KMS-11 (cell line): ENCODE results near the gene AOPEP.
"Not testable (repeated sequence)": the region's sequence is repeated elsewhere in the genome, so short reads cannot be mapped to it uniquely, and the experiment has no call there.

Source experiments
- H2AFZ ChIP-seq: fragments of 200-600 bp; sonication (generic); 2 replicates; pipeline ENCODE4 v1.6.1; 2016; ENCODE audit warnings: antibody characterized with exemption, mixed run types, low read depth
- H3K27ac ChIP-seq: fragments of 200-600 bp; sonication (generic); 2 replicates; pipeline ENCODE4 v1.6.1; 2016; ENCODE audit warnings: mild to moderate bottlenecking, mixed run types
- H3K27me3 ChIP-seq: fragments of 200-600 bp; sonication (generic); 2 replicates; pipeline ENCODE4 v1.6.1; 2017; ENCODE audit warnings: mild to moderate bottlenecking, low read depth, mixed run types, moderate library complexity; ENCODE audit not compliant: insufficient read depth
- H3K36me3 ChIP-seq: fragments of 200-600 bp; sonication (generic); 2 replicates; pipeline ENCODE4 v1.6.1; 2017; ENCODE audit warnings: mild to moderate bottlenecking, mixed run types; ENCODE audit not compliant: insufficient read depth
- H3K4me1 ChIP-seq: fragments of 200-600 bp; sonication (generic); 2 replicates; pipeline ENCODE4 v1.6.1; 2016; ENCODE audit warnings: mild to moderate bottlenecking, low read depth, mixed run types; ENCODE audit not compliant: poor library complexity, severe bottlenecking
- H3K4me2 ChIP-seq: fragments of 200-600 bp; sonication (generic); 2 replicates; pipeline ENCODE4 v1.7.0; 2016; ENCODE audit warnings: mild to moderate bottlenecking, mixed run types
- H3K4me3 ChIP-seq: fragments of 200-600 bp; sonication (generic); IDR thresholded peaks from 2 replicates; pipeline ENCODE4 v1.6.1; 2017; ENCODE audit warnings: low read depth, low read length, mixed read lengths; ENCODE audit not compliant: insufficient read depth
- H3K79me2 ChIP-seq: fragments of 200-600 bp; sonication (generic); 2 replicates; pipeline ENCODE4 v1.6.1; 2016; ENCODE audit warnings: low read depth, mixed run types; ENCODE audit not compliant: insufficient read depth
- H3K9ac ChIP-seq: fragments of 200-600 bp; sonication (generic); 2 replicates; pipeline ENCODE4 v1.6.1; 2016; ENCODE audit warnings: mild to moderate bottlenecking, mixed run types
- H4K20me1 ChIP-seq: fragments of 200-600 bp; sonication (generic); 2 replicates; pipeline ENCODE4 v1.6.1; 2016; ENCODE audit warnings: mild to moderate bottlenecking, mixed run types; ENCODE audit not compliant: insufficient read depth
- CTCF ChIP-seq: fragments of 200-600 bp; sonication (generic); conservative IDR thresholded peaks from 2 replicates; pipeline ENCODE4 v1.6.1; 2017; ENCODE audit warnings: low read depth, mild to moderate bottlenecking, antibody characterized with exemption, low read length, moderate library complexity, mixed read lengths

Gene AOPEP

DNA sequence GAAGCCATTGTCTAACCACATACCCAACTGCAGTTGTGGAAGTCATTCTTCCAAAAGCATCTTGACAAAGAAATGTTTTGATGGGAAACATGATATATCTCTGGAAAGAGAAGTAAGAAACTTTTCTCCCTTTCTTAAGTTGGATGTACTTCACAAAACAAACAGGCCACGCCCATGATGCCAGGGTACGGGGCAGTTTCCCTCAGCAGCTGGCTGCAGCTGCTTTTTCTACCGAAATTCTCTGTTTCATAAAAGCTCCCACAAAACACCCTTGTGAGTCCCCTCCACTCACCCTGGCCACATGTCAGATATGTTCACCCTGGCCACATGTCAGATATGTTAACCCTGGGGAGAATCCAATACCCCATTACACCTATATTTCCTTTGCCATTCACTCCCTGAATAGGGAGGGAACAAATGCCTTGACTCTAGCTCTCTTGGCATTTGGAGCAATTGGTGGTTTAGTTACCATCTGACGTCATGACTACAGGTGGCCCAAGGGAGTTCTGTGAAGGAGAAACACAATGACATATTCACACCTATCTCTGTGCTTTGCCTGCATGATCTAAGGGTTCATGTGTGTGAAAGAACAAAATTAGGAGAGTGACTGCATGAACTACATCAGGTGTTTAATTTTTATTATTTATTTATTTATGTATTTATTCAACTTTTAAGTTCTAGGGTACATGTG is 103.0 kb downstream of the AOPEP start:
- peaks cover 17% of the 10 kb centered on the region for H3K4me1 ChIP-seq
- H3K79me2 ChIP-seq = no peaks in the 10 kb centered on the region
- no peaks in the 10 kb centered on the region for H3K27me3 ChIP-seq
- no peaks in the 10 kb centered on the region for H4K20me1 ChIP-seq
- no peak overlapping the region for H3K4me3 ChIP-seq
- no peak overlapping the region for H2AFZ ChIP-seq
- no peak overlapping the region for H3K9ac ChIP-seq
- H3K4me2 ChIP-seq = peak overlapping the region; percentile 34; the same call in 1 of the 2 replicates
- no peaks in the 10 kb centered on the region for H3K36me3 ChIP-seq
- peak overlapping the region; percentile 12; the same call in 1 of the 2 replicates for H3K27ac ChIP-seq
- TF ChIP-seq CTCF = no peak

- not testable (repeated sequence) for H3K36me3 ChIP-seq, H3K4me2 ChIP-seq, H2AFZ ChIP-seq, H3K27me3 ChIP-seq, H3K79me2 ChIP-seq, H3K9ac ChIP-seq, H3K4me3 ChIP-seq, H3K27ac ChIP-seq, H4K20me1 ChIP-seq
- H3K4me1 ChIP-seq = peaks cover 17% of the 10 kb centered on the region
Measured at GRCh38 chr9:94830071-94830604, 103.6 kb downstream of the AOPEP start.

GRCh38 chr9:94833802-94834201 is 107.3 kb downstream of the AOPEP start:
- H3K79me2 ChIP-seq = no peaks in the 10 kb centered on the region
- peaks cover 17% of the 10 kb centered on the region for H3K4me1 ChIP-seq
- H3K27ac ChIP-seq = no peak overlapping the region
- TF ChIP-seq CTCF = no peak
- no peaks in the 10 kb centered on the region for H4K20me1 ChIP-seq
- no peak overlapping the region for H2AFZ ChIP-seq
- H3K36me3 ChIP-seq = no peaks in the 10 kb centered on the region
- no peak overlapping the region for H3K4me2 ChIP-seq
- H3K9ac ChIP-seq = no peak overlapping the region
- H3K4me3 ChIP-seq = no peak overlapping the region
- H3K27me3 ChIP-seq = no peaks in the 10 kb centered on the region

DNA sequence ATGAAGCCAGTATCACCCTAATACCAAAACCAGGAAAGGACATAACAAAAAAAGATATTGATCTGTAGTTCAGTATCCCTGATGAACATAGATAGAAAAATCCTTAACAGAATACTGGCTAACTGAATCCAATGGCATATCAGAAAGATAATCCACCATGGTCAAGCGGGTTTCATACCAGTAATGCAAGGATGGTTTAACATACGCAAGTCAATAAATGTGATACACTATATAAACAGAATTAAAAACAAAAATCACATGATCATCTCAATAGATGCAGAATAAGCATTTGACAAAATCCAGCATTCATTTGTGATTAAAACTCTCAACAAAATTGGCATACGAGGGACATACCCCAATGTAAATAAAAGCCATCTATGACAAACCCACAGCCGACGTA is 110.9 kb downstream of the AOPEP start:
- no peaks in the 10 kb centered on the region for H3K36me3 ChIP-seq
- no peak overlapping the region for H3K4me3 ChIP-seq
- no peaks in the 10 kb centered on the region for H3K27me3 ChIP-seq
- H2AFZ ChIP-seq = no peak overlapping the region
- H3K9ac ChIP-seq = no peak overlapping the region
- no peak for TF ChIP-seq CTCF
- no peaks in the 10 kb centered on the region for H3K79me2 ChIP-seq
- no peak overlapping the region for H3K27ac ChIP-seq
- no peaks in the 10 kb centered on the region for H4K20me1 ChIP-seq
- no peak overlapping the region for H3K4me2 ChIP-seq
- H3K4me1 ChIP-seq = peaks cover 8% of the 10 kb centered on the region

GRCh38 chr9:94839398-94839797 is 112.9 kb downstream of the AOPEP start:
- no peaks in the 10 kb centered on the region for H3K79me2 ChIP-seq
- H2AFZ ChIP-seq = no peak overlapping the region
- H3K27ac ChIP-seq = no peak overlapping the region
- no peak overlapping the region for H3K4me2 ChIP-seq
- H3K9ac ChIP-seq = no peak overlapping the region
- no peak overlapping the region for H3K4me3 ChIP-seq
- peaks cover 12% of the 10 kb centered on the region for H3K4me1 ChIP-seq
- TF ChIP-seq CTCF = no peak
- no peaks in the 10 kb centered on the region for H3K36me3 ChIP-seq
- no peaks in the 10 kb centered on the region for H4K20me1 ChIP-seq
- H3K27me3 ChIP-seq = no peaks in the 10 kb centered on the region
